Endothelial cell of umbilical vein (primary cell): ENCODE measurements around the gene OR51F2.

Source experiments
- POLR2A ChIP-seq: IDR thresholded peaks from 2 replicates; pipeline ENCODE4 v1.6.1; 2012; ENCODE audit warnings: low read depth, mild to moderate bottlenecking, control low read depth, low read length
- TF ChIP-seq, protein P1 (sequence below), 2 donors: IDR thresholded peaks; 1 replicate in 1 of 2; 2 replicates in 1 of 2; pipeline ENCODE4 v1.5.1; 2011; ENCODE audit warnings: low read length in 2 of 2, mild to moderate bottlenecking in 2 of 2, moderate library complexity in 2 of 2, control low read depth in 1 of 2, inconsistent platforms in 1 of 2, low read depth in 1 of 2; ENCODE audit not compliant: insufficient read depth in 1 of 2; ENCODE audit errors: extremely low read depth in 1 of 2

DNA sequence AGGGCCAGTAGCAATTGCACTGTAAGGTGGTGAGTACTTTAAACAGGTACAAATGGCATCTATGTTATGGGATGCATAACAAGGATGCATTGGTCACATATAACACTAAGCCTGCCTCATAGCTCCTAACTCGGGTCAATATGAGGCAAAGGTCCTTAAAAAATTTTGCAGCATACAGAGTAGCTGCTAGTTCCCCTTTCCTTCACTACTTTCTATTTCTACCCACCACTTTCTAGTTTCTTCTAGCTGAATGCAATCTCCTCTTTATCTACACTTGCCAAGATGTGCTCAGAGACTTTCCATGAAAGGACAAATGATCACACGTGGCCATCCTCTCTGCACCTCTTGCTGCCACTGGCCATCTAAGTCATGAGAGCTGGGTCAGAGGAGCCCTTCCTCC, 9.8 kb downstream of the OR51F2 start:
- TF ChIP-seq, protein P1, sequence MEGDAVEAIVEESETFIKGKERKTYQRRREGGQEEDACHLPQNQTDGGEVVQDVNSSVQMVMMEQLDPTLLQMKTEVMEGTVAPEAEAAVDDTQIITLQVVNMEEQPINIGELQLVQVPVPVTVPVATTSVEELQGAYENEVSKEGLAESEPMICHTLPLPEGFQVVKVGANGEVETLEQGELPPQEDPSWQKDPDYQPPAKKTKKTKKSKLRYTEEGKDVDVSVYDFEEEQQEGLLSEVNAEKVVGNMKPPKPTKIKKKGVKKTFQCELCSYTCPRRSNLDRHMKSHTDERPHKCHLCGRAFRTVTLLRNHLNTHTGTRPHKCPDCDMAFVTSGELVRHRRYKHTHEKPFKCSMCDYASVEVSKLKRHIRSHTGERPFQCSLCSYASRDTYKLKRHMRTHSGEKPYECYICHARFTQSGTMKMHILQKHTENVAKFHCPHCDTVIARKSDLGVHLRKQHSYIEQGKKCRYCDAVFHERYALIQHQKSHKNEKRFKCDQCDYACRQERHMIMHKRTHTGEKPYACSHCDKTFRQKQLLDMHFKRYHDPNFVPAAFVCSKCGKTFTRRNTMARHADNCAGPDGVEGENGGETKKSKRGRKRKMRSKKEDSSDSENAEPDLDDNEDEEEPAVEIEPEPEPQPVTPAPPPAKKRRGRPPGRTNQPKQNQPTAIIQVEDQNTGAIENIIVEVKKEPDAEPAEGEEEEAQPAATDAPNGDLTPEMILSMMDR (IDR thresholded peaks at IDR 0.05; ENCODE audit: extremely low read depth in 1 of 2, insufficient read depth in 1 of 2, low read depth in 1 of 2, low read length in 2 of 2): no peak
- no peak for TF ChIP-seq POLR2A
